Left lobe of liver (tissue), 2 donors: ENCODE measurements around the gene NEURL3. TPM values are rescaled to one million over a fixed set of nuclear protein-coding genes. Genes with fewer than 3 reads are reported as not detected.
A peak's percentile ranks its signal among the peaks of the same experiment; 100 is the strongest.
"Not testable (repeated sequence)": the region's sequence is repeated elsewhere in the genome, so short reads cannot be mapped to it uniquely, and the experiment has no call there.

Experiments used
- ATAC-seq: fragments of 200-7000 bp; cut with Tn5 transposase; one replicate; pipeline ENCODE4 v1.9.1; 2020; ENCODE audit warnings: mild to moderate bottlenecking, moderate library complexity
- DNase-seq: peaks from one replicate; pipeline ENCODE4 v3.0.0-alpha.2; 2020; ENCODE audit warnings: low spot score
- total RNA-seq: library from RNA; stranded (reverse); gene quantifications from one replicate; pipeline ENCODE4 v1.2.1, GENCODE V29; 2021
- donor health status: DM: no; HTN: no; CAD: no; lungs with moderate emphysema.
- donor health status: DM: no; HTN: yes; CAD: no.

Gene NEURL3
- total RNA-seq, 1 donor from 2014 or later: 0.43 TPM

DNA sequence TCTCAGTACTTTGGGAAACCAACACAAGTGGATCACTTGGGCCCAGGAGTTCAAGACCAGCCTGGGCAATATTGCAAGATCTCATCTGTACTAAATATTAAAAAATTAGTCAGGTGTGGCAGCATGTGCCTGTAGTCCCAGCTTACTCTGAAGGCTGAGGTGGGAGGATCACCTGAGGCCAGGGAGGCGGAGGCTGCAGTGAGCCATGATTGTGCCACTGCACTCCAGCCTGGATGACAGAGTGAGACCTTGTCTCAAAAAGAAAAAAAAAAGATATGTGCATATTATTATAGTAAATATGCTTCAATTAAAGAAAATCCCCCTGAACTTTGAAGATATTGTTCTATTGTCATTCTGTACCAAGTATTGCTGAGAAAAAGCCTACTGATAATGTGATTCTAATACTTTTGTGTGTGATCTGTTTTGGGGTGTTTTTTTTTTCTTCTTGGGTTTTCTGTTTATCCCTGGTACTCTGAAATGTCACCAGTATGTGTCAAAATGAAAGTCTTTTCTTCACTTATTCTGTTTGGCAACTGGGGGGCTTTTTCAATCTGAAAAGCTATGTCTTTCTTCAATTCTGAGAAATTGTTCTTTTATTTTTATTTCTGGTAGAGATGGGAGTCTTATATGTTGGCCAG is 13.2 kb downstream of the NEURL3 start:
- DNase-seq: no peak
- no peak for ATAC-seq

DNA sequence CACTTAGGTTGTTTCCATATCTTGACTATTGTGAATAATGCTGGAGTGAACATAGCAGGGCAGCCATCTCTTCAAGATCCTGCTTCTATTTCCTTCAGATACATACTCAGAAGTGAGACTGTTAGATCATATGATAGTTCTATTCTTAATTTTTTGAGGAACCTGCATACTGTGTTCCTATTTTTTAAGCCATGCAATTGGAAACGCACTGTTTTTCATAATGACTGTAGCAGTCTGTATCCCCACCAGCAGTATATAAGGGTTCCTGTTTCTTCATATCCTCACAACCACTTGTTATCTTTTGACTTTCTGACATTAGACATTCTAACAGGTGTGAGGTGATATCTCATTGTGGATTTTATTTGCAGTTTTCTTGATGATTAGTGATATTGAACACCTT is 15.5 kb downstream of the NEURL3 start:
- no peak for DNase-seq
- ATAC-seq: no peak

DNA sequence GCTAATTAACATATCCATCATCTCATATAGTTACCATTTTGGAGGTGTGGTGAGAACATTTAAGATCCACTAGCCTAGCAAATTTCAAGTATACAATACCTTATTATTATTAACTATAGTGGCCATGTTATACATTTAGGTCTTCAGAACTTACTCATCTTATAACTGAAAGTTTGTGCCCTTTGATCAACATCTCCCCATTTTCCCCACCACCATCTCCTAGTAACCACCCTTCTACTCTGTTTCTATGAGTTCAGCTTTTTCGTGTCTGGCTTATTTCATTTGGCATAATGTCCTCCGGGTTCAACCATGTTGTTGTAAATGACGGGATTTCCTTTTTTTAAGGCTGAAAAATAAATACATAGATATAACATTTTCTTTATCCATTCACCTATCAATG is 15.9 kb downstream of the NEURL3 start:
- ATAC-seq (no peak), DNase-seq (no peak)

DNA sequence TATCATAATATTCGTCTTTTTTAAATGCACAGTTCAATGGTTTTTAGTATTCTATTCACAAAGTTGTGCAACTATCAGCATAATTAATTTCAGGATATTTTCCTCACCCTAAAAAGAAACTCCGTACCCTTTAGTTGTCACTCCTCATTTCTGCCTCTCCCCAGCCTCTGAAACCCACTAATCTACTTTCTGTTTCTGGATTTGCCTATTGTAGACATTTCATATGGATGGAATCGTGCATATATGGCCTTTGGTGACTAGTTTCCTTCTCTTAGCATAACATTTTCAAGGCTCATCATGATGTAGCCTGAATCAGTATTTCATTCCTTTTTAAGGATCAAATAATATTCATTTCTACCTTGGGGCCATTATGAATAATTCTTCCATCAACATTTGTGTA is 18.5 kb downstream of the NEURL3 start:
- DNase-seq (no peak), ATAC-seq (no peak)

DNA sequence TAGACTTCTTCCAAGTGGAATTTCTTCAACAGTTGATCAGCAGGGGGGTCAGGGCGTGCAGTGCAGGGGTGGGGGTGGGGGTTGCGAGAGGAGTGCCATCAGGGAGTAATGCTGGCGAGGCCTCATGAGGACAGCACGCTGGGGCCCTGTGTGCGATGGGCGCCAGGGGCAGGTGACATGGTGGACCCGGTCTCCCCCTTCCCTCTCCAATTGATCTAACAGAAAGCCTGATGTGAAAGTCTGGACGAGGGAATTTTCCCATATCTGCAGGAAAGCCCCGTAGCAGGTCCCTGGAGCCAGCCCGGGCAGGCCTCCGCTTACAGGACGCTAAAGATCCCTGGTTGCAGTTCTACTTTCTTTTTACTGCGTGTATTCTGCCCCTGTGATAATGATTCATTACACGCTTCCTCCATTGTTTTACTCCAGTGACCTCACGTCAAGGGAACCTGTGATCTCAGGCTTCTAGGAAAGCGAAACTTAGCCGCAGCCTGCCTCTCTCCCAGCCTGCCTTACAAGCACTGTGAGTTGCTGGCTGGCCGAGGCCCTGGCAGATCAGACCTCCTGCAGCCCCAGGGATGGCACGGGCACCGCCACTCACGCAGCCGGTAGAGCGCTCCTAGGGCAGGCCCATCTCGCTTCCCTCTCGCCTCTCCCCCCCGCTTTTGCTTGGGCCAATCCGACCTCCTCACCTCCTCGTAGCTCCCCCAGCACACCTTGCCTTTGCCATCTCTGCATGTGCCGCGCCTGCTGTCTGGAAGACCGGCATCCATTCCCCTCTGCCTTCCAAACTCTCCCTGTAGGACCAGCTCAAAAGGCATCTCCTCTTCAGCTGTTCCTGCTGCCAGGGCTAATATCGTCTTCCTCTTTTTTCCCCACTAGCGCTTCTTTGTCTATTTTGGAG is 19.2 kb downstream of the NEURL3 start:
- DNase-seq (peak; percentile 67), ATAC-seq (peak; percentile 97)

DNA sequence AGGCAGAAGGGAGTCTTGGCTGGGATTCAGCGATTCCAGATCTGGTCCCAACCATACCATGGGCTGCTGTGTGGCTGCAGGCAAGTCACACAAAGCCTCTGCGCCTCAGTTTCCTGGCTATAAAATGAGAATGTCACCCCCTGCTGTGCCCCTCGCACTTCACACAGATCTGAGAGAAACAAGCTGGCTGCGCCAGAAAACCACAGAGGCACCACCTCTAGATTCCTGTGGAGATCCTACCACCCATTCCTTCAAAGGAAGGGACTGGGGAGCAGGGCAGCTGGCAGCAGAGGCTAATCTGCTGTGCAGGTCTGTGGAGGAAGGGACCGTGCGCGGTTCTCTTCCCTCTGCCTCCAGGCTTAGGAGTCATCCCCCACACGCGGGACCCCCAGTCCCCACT is 19.8 kb downstream of the NEURL3 start:
- DNase-seq: no peak
- peak; percentile 6 for ATAC-seq

DNA sequence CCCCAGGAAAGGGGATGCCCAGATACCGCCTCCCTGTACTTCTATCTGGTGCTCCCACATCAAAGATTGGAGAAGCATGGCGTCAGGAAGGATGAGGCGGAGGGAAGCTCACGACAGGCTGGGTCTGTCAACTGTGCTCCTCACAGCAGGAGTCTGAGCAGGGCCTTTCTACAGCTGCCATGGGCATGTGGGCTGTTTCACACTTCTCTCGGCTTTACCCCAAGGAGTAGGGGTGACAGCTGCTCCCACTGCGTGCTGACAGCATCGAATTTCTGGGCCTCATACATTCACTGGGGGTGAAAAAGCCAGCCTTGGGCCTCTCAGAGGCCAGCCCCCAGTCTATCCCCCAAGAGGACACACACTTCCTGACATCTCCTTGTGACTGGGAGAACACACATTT is 21.1 kb downstream of the NEURL3 start:
- no peak for ATAC-seq
- DNase-seq: no peak

DNA sequence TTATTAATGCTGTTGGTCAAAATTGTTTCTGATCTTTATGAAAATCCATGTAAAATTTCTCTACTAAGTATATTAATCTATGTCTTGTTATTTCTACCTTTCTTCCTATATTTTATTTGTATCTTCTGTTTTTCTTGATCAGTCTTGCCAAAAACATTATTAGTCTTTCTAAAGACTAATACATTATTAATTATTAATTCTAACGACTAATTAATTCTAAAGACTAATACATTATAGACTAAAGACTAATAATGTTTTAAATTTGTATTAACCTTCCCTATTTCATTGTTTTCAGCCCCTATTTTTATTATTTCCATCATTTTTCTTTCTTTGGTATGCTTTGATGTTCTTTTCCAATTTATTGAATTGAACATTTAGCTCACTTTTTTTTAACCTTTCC is 27.7 kb downstream of the NEURL3 start:
- ATAC-seq: no peak
- no peak for DNase-seq

DNA sequence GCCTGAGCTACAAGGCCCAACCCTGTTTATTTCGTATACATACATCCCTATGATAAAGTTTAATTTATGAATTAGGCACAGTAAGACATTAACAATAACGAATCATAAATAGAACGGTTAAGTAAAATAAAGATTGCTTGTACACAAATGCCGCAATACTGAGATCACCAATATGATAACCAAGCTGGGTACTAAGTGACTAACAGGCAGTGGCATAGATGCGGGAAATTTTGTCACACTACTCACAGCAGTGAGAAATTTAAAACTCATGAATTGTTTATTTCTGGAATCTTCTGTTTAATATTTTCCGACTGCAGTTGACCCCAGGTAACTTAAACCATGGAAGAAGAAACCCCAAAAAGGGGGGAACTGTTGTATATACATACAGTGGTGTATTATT is 33.4 kb downstream of the NEURL3 start:
- DNase-seq (no peak), ATAC-seq (no peak)

DNA sequence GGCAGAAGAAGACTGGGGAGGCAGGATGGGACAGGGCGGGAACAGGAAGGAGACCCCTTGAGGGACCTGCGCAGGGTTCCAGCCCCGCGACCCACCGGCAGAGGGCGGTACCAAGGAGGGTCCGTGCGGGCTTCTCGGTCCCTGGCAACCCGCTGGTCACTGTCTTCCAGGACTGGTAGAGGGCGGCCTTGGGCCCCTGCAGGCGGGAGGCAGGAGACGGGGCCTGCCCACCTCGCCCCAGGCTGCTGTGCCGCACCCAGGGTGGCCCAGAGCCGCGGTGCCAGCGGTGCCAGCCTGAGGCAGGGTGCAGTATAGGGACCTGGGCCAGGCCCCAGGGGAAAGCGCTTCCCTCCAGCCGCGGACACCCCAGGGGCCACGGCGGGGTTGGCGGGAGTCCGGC is 34.5 kb downstream of the NEURL3 start:
- DNase-seq (peak; percentile 72), ATAC-seq (peak; percentile 99)

DNA sequence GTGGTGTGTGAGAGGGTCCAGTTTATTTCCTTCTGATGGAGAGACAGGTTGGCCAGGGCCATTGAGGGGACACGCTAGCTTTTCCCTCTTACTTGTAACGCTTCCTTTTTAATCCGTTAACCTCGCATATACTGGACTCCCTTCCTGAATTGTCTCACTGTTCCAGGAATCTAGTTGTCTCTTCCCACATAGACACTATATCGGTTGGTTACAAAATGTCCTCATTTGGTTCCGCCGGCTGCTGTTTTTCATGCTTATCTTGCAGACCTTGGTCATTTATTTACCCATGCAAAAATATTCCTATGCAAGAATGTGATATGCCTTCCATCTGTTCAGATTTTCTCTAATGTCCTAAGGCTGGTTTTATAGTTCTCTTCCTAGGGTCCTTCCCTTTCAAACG is 35.0 kb downstream of the NEURL3 start:
- ATAC-seq (peak; percentile 51), DNase-seq (no peak)

DNA sequence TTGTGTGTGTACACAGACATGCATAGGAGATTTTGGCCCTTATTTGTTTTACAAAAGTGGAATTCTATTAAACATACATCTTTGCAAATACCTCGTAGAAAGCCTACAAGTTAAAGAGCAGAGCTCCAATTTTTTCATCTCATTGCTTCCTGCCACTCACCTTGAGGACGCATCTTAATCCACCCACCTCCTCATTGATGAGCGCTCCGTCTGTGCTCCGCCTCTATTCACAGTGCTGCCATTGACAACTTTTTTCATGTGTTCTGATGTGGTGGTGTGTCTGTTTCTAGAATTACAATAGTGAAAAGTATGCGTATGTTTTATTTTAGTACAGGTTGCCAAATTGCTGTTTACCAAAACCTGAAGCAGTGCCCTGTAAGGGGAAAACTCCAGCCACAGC is 36.3 kb downstream of the NEURL3 start:
- no peak for ATAC-seq

DNA sequence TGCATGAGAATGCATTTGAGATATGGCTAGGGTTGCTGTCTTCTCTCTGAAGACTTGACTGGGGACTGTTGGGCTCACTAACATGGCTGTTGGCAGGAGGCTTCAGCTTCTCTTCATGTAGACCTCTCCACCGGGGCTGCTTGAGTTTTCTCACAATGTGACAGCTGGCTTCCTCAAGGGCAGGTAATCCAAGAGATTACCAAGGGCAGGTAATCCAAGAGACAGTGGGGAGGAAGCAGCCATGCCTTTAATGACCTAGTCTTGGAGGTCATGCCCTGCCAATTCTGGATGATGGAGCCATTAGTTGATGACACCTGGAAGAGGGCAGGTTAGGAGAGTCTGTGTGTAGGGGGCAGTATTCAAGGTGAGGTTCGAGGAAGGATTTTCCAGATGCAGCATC is 40.5 kb downstream of the NEURL3 start:
- DNase-seq (no peak), ATAC-seq (no peak)

More for the DNA sequence above, 36.3 kb downstream of the NEURL3 start:
- DNase-seq: no peak

DNA sequence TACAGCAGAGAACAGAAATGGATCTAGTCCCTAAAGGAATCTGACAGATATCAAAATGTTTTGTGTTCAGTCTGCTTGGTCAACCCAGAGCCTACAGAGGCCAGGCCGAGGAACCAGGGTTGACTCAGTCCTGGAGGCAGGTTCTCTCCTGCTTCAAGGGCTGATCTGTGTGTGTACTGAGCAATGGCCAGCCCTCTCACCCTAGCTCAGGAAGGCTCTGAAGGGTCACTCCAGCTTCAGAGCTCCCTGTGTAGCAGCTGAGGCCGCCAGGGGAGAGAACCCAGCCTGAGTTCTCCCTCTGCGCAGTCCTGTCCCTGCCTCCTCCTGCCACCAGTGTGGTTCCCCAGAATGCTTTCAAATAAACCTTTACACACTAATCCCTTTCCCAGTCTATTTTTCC is 41.1 kb downstream of the NEURL3 start:
- DNase-seq (no peak), ATAC-seq (no peak)

DNA sequence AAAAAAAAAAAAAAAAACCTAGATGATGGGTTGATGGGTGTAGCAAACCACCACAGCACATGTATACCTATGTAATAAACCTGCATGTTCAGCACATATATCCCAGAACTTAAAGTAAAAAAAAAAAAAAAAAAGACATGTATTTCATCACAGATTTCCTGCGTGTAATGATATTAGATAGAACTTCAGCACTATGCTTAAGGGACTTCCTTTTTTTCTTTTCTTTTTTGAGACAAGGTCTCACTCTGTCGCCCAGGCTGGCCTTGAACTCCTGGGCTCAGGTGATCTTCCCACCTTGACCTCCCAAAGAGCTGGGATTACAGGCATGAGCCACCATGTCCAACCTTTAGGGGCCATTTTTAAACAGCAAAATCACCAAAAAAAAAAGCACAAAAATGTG is 42.0 kb downstream of the NEURL3 start:
- no peak for ATAC-seq
- no peak for DNase-seq

DNA sequence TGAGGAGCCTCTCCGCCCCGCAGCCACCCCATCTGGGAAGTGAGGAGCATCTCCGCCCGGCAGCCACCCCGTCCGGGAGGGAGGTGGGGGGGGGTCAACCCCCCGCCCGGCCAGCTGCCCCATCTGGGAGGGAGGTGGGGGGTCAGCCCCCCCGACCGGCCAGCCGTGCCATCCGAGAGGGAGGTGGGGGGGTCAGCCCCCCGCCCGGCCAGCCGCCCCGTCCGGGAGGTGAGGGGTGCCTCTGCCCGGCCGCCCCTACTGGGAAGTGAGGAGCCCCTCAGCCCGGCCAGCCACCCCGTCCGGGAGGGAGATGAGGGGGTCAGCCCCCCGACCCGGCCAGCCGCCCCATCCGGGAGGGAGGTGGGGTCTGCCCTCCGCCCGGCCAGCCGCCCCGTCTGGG is 43.5 kb downstream of the NEURL3 start:
- not testable (repeated sequence) for DNase-seq, ATAC-seq

DNA sequence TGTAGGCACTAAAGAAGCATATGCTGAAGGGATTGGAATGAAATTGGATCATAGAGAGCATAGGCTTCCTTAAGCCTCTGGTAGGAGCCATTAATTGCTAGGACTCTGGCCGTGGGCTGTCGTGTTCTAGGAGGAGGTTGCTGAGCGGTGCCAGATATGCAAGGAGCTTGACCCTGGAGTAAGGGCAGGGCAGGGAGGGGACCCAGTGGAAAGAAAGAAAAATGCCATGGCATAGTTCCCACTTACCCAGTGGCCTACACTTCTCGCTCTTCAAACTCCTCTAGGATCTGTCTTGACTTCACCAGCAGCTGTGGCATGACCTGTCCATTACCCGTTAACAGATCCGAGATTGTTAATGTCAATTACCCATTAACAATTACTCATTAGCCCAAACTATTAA is 53.1 kb downstream of the NEURL3 start:
- ATAC-seq (no peak), DNase-seq (no peak)

DNA sequence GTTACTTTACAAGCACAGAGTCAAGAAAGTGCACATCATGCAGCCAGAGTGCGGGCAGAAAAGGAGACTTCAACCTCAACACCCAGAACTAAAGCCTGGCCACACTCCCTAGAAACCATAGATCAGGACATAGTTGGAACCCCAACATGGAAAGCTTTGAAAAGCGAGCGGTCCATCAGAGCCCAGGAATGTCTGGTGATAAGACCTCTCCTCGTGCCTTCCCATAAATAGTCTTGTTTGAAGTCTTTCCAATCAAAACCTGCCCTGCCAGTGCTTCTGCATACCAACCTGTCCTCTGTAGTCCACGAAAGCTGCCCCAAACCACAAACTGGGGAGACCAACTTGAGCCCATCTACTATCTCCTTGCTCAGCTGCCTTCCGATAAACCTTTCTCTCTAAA is 55.5 kb downstream of the NEURL3 start:
- ATAC-seq (no peak), DNase-seq (no peak)

DNA sequence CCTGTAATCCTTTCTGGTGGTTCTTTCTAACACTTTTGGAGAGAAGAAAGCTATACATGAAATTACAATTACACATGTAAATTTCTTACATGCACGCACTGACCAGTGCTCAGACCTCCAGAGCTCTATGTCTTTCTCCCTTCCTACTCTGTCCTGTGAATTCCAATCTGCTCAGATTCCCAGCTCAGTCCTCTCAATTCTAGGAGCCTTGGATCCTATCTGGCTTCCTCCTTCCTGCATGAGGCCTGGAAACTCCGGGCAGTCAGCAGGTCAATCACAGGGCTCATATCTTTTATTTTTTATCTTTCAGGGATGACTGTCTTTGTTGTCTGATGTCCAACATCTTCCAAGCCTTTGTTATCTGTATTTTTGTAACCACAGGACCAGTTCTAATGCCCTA is 56.0 kb downstream of the NEURL3 start:
- DNase-seq: no peak
- ATAC-seq: no peak

DNA sequence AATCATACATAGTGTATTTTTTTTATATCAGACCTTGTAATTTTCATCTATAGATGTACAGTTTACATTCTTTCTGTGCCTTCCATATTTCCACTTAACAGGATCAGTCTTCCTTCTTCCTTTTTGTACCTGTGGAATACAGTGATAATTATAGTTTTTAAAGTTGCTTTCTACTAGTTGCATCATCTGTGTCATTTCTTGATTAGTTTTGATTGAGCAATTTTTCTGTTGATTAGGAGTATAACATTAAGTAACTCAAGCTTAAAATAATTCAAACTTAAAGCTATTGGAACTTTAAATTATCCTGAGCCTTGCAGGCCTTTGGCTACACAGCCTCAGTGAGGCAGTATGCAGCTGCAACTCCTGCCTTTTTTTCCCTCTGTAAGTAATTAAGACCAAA is 57.4 kb downstream of the NEURL3 start:
- DNase-seq (no peak), ATAC-seq (no peak)
